ENCODE data around the gene KIF1C. TPM values are rescaled to one million over a fixed set of nuclear protein-coding genes. Genes with fewer than 3 reads are reported as not detected.

KIF1C gene
- total and polyA plus RNA-seq, 9 of the 15 experiments (the other 6 are each of a cell fraction or from before 2014, with no cell fraction given): 0.38 to 68.4 (median 25.1) TPM

- TF ChIP-seq, protein P1, sequence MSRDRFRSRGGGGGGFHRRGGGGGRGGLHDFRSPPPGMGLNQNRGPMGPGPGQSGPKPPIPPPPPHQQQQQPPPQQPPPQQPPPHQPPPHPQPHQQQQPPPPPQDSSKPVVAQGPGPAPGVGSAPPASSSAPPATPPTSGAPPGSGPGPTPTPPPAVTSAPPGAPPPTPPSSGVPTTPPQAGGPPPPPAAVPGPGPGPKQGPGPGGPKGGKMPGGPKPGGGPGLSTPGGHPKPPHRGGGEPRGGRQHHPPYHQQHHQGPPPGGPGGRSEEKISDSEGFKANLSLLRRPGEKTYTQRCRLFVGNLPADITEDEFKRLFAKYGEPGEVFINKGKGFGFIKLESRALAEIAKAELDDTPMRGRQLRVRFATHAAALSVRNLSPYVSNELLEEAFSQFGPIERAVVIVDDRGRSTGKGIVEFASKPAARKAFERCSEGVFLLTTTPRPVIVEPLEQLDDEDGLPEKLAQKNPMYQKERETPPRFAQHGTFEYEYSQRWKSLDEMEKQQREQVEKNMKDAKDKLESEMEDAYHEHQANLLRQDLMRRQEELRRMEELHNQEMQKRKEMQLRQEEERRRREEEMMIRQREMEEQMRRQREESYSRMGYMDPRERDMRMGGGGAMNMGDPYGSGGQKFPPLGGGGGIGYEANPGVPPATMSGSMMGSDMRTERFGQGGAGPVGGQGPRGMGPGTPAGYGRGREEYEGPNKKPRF (IDR thresholded peaks at IDR 0.05; ENCODE audit: low read depth, low read length): no peak
- TF ChIP-seq ZFP1 (CRISPR knock-in tag; IDR thresholded peaks at IDR 0.05): no peak
- no peak for TF ChIP-seq FOXP1 (CRISPR knock-in tag; IDR thresholded peaks at IDR 0.05)
- no peak for TF ChIP-seq PRMT5 (CRISPR knock-in tag; IDR thresholded peaks at IDR 0.05)
- TF ChIP-seq ZNF140 (CRISPR knock-in tag; IDR thresholded peaks at IDR 0.05): no peak
- no peak for TF ChIP-seq HNRNPK (IDR thresholded peaks at IDR 0.05; ENCODE audit: low read depth, low read length, poor library complexity, severe bottlenecking)
- TF ChIP-seq RNF219 (CRISPR knock-in tag; IDR thresholded peaks at IDR 0.05): no peak
- no peak for TF ChIP-seq ZBTB8A (IDR thresholded peaks at IDR 0.05; ENCODE audit: partially characterized antibody)
- no peak for TF ChIP-seq NFRKB (IDR thresholded peaks at IDR 0.05; ENCODE audit: low read depth)
- TF ChIP-seq ZNF449 (CRISPR knock-in tag; IDR thresholded peaks at IDR 0.05): no peak
- TF ChIP-seq NR2F6 (CRISPR knock-in tag; IDR thresholded peaks at IDR 0.05): no peak
- TF ChIP-seq HDAC6 (IDR thresholded peaks at IDR 0.05; ENCODE audit: low read depth, low read length): no peak
- TF ChIP-seq, protein P2, sequence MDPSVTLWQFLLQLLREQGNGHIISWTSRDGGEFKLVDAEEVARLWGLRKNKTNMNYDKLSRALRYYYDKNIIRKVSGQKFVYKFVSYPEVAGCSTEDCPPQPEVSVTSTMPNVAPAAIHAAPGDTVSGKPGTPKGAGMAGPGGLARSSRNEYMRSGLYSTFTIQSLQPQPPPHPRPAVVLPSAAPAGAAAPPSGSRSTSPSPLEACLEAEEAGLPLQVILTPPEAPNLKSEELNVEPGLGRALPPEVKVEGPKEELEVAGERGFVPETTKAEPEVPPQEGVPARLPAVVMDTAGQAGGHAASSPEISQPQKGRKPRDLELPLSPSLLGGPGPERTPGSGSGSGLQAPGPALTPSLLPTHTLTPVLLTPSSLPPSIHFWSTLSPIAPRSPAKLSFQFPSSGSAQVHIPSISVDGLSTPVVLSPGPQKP (CRISPR knock-in tag; IDR thresholded peaks at IDR 0.05): no peak
- TF ChIP-seq ZNF695 (CRISPR knock-in tag; IDR thresholded peaks at IDR 0.05): no peak
- no peak for TF ChIP-seq ZC3H11A (IDR thresholded peaks at IDR 0.05; ENCODE audit: low read depth, low read length)
- no peak for TF ChIP-seq TCFL5 (CRISPR knock-in tag; conservative IDR thresholded peaks at IDR 0.05)
- TF ChIP-seq ETV5 (CRISPR knock-in tag; IDR thresholded peaks at IDR 0.05; ENCODE audit: low read depth): no peak; the same call in 1 of the 2 replicates
Observed at GRCh38 chr17:4966844-4967538, 30.8 kb upstream of the KIF1C start (continued).

All from K562 (cell line).